SK-N-SH treated with all-trans-retinoic acid at 6 μM for 48 hours (cell line): ENCODE results near the gene MIGA1.

Experiments
- ATAC-seq: fragments of 200-7000 bp; cut with Tn5 transposase; 3 replicates; pipeline ENCODE4 v1.9.1; 2020; ENCODE audit warnings: mild to moderate bottlenecking, moderate library complexity
- ARNTL ChIP-seq: fragments of 450-650 bp; formaldehyde crosslinking; IDR thresholded peaks from 2 replicates; pipeline ENCODE4 v1.5.0; 2020; ENCODE audit warnings: low read depth, mild to moderate bottlenecking, moderate library complexity, borderline replicate concordance
- BACH2 ChIP-seq: fragments of 250-450 bp; sonication (Bioruptor Pico); IDR thresholded peaks from 2 replicates; pipeline ENCODE4 v1.9.0; 2021; ENCODE audit warnings: mild to moderate bottlenecking, borderline replicate concordance
- CSDC2 ChIP-seq: fragments of 250-450 bp; sonication (Bioruptor Pico); IDR thresholded peaks from 2 replicates; pipeline ENCODE4 v1.5.0; 2020; ENCODE audit warnings: mild to moderate bottlenecking, moderate library complexity
- GLIS3 ChIP-seq: fragments of 250-450 bp; sonication (Bioruptor Pico); IDR thresholded peaks from 2 replicates; pipeline ENCODE4 v1.5.0; 2020; ENCODE audit warnings: mild to moderate bottlenecking, moderate library complexity
- ISL1 ChIP-seq: fragments of 250-450 bp; sonication (Bioruptor Pico); IDR thresholded peaks from 2 replicates; pipeline ENCODE4 v2.1.2; 2022; ENCODE audit warnings: mild to moderate bottlenecking, moderate library complexity
- PPARA ChIP-seq: fragments of 250-450 bp; sonication (Bioruptor Pico); IDR thresholded peaks from 2 replicates; pipeline ENCODE4 v1.5.0; 2020; ENCODE audit warnings: mild to moderate bottlenecking, borderline replicate concordance
- RARB ChIP-seq: fragments of 250-450 bp; sonication (Bioruptor Pico); IDR thresholded peaks from 2 replicates; pipeline ENCODE4 v1.8.0; 2021; ENCODE audit warnings: mild to moderate bottlenecking, moderate library complexity
- SNAI2 ChIP-seq: fragments of 250-450 bp; sonication (Bioruptor Pico); IDR thresholded peaks from 2 replicates; pipeline ENCODE4 v1.5.0; 2020; ENCODE audit warnings: mild to moderate bottlenecking, moderate library complexity
- TOX ChIP-seq: fragments of 250-450 bp; sonication (Bioruptor Pico); IDR thresholded peaks from 2 replicates; pipeline ENCODE4 v1.8.0; 2021; ENCODE audit warnings: mild to moderate bottlenecking, moderate library complexity, borderline replicate concordance
- ZC3H10 ChIP-seq: fragments of 250-450 bp; sonication (Bioruptor Pico); IDR thresholded peaks from 2 replicates; pipeline ENCODE4 v1.5.1; 2021; ENCODE audit warnings: mild to moderate bottlenecking, moderate library complexity
- ZFP3 ChIP-seq: fragments of 250-450 bp; sonication (Bioruptor Pico); IDR thresholded peaks from 2 replicates; pipeline ENCODE4 v1.5.0; 2020; ENCODE audit warnings: mild to moderate bottlenecking, moderate library complexity
- ZFP30 ChIP-seq: fragments of 450-650 bp; formaldehyde crosslinking; IDR thresholded peaks from 2 replicates; pipeline ENCODE4 v1.5.0; 2022; ENCODE audit warnings: mild to moderate bottlenecking, moderate library complexity
- ZNF565 ChIP-seq: fragments of 450-650 bp; formaldehyde crosslinking; conservative IDR thresholded peaks from 2 replicates; pipeline ENCODE4 v1.5.0; 2020; ENCODE audit warnings: low read depth, mild to moderate bottlenecking, moderate library complexity
- ZNF70 ChIP-seq: fragments of 450-650 bp; formaldehyde crosslinking; IDR thresholded peaks from 2 replicates; pipeline ENCODE4 v1.5.0; 2020; ENCODE audit warnings: mild to moderate bottlenecking, moderate library complexity
- ZNF8 ChIP-seq: fragments of 450-650 bp; formaldehyde crosslinking; IDR thresholded peaks from 2 replicates; pipeline ENCODE4 v1.5.0; 2020; ENCODE audit warnings: mild to moderate bottlenecking, moderate library complexity
- TF ChIP-seq, protein P1 (sequence below): fragments of 250-450 bp; sonication (Bioruptor Pico); IDR thresholded peaks from 2 replicates; pipeline ENCODE4 v1.5.1; 2021; ENCODE audit warnings: mild to moderate bottlenecking, moderate library complexity
- TF ChIP-seq, protein P2 (sequence below): fragments of 250-450 bp; sonication (Bioruptor Pico); IDR thresholded peaks from 2 replicates; pipeline ENCODE4 v1.8.0; 2021; ENCODE audit warnings: low read depth, mild to moderate bottlenecking, moderate library complexity, borderline replicate concordance
- TF ChIP-seq, protein P3 (sequence below): fragments of 250-450 bp; sonication (Bioruptor Pico); IDR thresholded peaks from 2 replicates; pipeline ENCODE4 v1.5.0; 2020; ENCODE audit warnings: mild to moderate bottlenecking, moderate library complexity
- TF ChIP-seq, protein P4 (sequence below): fragments of 250-450 bp; sonication (Bioruptor Pico); IDR thresholded peaks from 2 replicates; pipeline ENCODE4 v1.8.0; 2020; ENCODE audit warnings: mild to moderate bottlenecking, moderate library complexity, borderline replicate concordance

Gene MIGA1

DNA sequence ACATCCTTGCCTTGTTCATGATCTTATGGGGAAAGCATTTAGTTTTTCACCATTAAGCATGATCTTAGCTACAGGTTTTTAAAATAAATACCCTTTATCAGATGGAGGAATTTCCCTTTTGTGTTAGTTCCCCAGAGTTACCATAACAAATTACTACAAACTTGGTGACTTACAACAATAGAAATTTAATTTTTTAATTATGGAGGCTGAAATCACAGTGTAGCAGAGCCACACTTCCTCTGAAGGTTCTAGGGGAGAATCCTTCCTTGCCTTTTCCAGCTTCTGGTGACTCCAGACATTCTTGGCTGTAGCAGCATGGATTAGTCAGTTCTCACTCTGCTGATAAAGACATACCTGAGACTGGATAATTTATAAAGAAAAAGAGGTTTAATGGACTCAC, 18.5 kb downstream of the MIGA1 start:
- ATAC-seq, result no peak
- no peak for TF ChIP-seq ZC3H10
- TF ChIP-seq ISL1, result peak; percentile 47; the same call in 1 of the 2 replicates
- 0 out of 2 replicates have a peak, but pooled peaks have one; percentile 17 for TF ChIP-seq ZFP3 (CRISPR knock-in tag)

DNA sequence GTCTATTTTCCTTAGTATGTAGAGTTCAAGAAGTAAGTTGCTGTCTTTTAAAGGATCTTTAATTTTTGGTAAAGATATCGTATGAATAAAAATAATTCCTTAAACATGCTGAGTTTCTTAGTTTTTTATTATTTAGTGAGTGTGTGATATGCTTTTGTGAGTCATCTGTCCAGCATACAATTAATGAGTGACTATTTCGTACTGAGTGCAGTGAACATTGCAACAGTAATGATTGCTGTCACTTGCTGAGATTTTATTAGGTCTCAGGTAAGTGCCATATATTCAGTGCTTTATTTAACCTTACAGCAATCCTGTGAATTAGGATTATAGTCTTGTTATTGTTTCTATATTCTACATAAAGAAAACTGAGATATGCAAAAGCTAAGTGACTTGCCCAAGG, 22.6 kb downstream of the MIGA1 start:
- no peak for ATAC-seq

DNA sequence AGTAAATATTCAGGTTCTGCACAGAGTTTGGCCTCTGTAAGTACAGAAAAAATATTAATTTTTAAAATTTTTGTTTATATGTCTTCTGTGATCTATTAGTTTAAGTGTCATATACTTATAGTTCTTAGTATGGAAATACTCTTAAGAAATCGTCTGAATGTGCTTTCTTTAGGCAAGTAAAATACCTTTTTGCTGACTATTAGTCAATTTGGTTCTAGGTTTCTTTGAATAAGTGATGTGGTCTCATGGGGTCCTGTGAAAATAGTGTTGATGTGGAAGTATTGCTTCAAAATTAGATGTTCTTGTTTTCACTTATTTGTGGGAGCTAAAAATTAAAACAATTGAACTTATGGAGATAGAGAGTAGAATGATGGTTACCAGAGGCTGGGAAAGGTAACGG, 23.9 kb downstream of the MIGA1 start:
- TF ChIP-seq TOX (CRISPR knock-in tag) (no peak), ZFP3 (CRISPR knock-in tag) (no peak), RARB (CRISPR knock-in tag) (no peak), SNAI2 (CRISPR knock-in tag) (no peak)
- ATAC-seq, result no peak

More for the DNA sequence above, 22.6 kb downstream of the MIGA1 start:
- TF ChIP-seq CSDC2, result no peak
- no peak for TF ChIP-seq SNAI2 (CRISPR knock-in tag)
- no peak for TF ChIP-seq ZFP30 (CRISPR knock-in tag)
- TF ChIP-seq ZNF8, result no peak
- TF ChIP-seq ZC3H10, result no peak
- no peak for TF ChIP-seq ISL1
- no peak for TF ChIP-seq BACH2 (CRISPR knock-in tag)
- TF ChIP-seq, protein P1, sequence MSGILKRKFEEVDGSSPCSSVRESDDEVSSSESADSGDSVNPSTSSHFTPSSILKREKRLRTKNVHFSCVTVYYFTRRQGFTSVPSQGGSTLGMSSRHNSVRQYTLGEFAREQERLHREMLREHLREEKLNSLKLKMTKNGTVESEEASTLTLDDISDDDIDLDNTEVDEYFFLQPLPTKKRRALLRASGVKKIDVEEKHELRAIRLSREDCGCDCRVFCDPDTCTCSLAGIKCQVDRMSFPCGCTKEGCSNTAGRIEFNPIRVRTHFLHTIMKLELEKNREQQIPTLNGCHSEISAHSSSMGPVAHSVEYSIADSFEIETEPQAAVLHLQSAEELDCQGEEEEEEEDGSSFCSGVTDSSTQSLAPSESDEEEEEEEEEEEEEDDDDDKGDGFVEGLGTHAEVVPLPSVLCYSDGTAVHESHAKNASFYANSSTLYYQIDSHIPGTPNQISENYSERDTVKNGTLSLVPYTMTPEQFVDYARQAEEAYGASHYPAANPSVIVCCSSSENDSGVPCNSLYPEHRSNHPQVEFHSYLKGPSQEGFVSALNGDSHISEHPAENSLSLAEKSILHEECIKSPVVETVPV (CRISPR knock-in tag), result no peak
- TF ChIP-seq, protein P2, sequence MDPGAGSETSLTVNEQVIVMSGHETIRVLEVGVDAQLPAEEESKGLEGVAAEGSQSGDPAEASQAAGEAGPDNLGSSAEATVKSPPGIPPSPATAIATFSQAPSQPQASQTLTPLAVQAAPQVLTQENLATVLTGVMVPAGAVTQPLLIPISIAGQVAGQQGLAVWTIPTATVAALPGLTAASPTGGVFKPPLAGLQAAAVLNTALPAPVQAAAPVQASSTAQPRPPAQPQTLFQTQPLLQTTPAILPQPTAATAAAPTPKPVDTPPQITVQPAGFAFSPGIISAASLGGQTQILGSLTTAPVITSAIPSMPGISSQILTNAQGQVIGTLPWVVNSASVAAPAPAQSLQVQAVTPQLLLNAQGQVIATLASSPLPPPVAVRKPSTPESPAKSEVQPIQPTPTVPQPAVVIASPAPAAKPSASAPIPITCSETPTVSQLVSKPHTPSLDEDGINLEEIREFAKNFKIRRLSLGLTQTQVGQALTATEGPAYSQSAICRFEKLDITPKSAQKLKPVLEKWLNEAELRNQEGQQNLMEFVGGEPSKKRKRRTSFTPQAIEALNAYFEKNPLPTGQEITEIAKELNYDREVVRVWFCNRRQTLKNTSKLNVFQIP (CRISPR knock-in tag), result no peak
- no peak for TF ChIP-seq GLIS3 (CRISPR knock-in tag)
- no peak for TF ChIP-seq ZNF565 (CRISPR knock-in tag)
- TF ChIP-seq, protein P3, sequence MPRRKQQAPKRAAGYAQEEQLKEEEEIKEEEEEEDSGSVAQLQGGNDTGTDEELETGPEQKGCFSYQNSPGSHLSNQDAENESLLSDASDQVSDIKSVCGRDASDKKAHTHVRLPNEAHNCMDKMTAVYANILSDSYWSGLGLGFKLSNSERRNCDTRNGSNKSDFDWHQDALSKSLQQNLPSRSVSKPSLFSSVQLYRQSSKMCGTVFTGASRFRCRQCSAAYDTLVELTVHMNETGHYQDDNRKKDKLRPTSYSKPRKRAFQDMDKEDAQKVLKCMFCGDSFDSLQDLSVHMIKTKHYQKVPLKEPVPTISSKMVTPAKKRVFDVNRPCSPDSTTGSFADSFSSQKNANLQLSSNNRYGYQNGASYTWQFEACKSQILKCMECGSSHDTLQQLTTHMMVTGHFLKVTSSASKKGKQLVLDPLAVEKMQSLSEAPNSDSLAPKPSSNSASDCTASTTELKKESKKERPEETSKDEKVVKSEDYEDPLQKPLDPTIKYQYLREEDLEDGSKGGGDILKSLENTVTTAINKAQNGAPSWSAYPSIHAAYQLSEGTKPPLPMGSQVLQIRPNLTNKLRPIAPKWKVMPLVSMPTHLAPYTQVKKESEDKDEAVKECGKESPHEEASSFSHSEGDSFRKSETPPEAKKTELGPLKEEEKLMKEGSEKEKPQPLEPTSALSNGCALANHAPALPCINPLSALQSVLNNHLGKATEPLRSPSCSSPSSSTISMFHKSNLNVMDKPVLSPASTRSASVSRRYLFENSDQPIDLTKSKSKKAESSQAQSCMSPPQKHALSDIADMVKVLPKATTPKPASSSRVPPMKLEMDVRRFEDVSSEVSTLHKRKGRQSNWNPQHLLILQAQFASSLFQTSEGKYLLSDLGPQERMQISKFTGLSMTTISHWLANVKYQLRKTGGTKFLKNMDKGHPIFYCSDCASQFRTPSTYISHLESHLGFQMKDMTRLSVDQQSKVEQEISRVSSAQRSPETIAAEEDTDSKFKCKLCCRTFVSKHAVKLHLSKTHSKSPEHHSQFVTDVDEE (CRISPR knock-in tag), result no peak
- no peak for TF ChIP-seq ZFP3 (CRISPR knock-in tag)
- no peak for TF ChIP-seq ZNF70
- TF ChIP-seq, protein P4, sequence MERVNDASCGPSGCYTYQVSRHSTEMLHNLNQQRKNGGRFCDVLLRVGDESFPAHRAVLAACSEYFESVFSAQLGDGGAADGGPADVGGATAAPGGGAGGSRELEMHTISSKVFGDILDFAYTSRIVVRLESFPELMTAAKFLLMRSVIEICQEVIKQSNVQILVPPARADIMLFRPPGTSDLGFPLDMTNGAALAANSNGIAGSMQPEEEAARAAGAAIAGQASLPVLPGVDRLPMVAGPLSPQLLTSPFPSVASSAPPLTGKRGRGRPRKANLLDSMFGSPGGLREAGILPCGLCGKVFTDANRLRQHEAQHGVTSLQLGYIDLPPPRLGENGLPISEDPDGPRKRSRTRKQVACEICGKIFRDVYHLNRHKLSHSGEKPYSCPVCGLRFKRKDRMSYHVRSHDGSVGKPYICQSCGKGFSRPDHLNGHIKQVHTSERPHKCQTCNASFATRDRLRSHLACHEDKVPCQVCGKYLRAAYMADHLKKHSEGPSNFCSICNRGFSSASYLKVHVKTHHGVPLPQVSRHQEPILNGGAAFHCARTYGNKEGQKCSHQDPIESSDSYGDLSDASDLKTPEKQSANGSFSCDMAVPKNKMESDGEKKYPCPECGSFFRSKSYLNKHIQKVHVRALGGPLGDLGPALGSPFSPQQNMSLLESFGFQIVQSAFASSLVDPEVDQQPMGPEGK (CRISPR knock-in tag), result no peak
- no peak for TF ChIP-seq ARNTL (CRISPR knock-in tag)
- TF ChIP-seq PPARA (CRISPR knock-in tag), result no peak

DNA sequence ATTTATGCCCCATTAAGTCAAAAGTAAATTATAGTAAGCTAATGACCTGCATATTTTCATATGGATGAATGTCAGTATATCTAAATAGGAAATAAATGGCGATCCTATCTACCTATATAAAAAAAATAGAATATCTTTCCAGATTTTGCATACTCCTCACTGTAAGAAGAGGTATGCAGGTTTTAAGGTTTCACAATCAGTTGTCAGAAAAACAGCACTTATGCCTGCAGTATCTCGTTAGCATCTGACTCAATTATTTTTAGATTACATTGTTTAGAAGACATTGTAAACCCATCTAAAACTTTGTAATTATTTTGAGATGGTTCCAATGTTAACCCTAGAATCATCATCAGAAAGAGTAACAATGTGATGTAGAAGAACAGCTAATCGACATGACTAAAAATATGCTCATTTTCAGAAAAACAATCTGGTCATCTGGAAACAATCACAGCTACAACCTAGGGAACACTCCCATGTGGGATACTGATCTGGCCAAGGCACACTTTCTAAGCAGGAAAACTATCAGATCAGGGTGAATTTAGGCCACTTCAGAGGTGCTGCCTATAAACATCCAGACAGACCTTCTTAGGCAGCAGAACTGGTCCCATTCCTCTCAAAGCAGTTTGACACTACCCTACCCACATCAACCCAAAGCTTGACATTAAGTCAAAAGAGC, 30.5 kb downstream of the MIGA1 start:
- peak; percentile 73 for ATAC-seq

DNA sequence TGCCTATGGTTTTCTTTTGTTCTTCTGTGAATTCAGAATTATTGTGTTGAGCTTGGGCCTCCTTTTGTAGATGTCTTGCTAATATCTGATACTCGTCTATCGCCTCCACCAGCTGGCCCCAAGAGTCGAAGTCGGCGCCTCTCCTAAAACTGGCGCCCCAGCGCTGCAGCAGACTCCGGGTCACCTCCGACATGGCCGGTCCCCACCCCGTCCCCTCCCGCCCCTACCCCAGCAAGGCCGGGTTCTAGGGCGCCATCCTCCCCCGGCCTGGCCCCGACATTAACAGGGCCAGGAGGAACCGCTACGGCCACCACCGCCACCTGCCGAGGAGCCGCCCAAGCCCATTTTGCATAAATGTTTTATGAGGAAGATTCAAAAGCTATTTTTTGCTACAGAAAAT, 32.1 kb downstream of the MIGA1 start:
- peak; percentile 66 for ATAC-seq
